ENCODE results near the gene LILRB2.

DNA sequence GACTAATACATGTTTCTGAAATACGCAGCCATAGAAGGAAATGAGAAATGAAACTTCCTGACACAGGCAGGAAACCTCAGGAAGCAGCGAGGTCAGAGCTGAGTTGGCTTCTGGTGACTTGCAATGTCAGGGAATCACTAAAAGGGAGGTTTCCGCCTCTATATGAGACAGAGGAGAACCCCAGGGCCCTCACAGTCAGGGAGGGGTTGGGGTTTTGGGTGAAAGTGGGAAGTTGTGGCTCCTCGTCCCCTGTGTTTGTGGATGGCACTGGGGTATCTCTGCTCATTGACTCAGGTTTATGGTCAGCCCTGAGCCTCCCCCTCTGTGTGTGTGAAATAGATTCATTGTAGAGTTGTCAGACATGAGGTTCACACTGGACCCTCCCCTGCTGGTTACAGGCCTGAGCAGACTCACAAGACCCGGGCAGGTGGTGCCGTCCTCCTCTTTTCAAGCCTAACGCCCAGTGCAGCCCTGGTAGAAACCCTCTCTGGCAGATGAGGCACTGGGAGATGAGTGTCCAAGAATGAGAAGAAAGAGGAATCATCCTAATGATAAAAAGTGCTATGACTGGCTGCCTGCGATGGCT, 32.8 kb downstream of the LILRB2 start:
- TF ChIP-seq MAX (CRISPR knock-in tag; IDR thresholded peaks at IDR 0.05) (no peak), JUN (IDR thresholded peaks at IDR 0.05; ENCODE audit: borderline replicate concordance, low read depth, low read length) (no peak), JUN (CRISPR knock-in tag; IDR thresholded peaks at IDR 0.05; ENCODE audit: borderline replicate concordance) (no peak)
